ENCODE data around the gene RNF215. TPM values are rescaled to one million over a fixed set of nuclear protein-coding genes. Genes with fewer than 3 reads are reported as not detected.

The RNF215 gene
- total and polyA plus RNA-seq, 2 of the 13 experiments (the other 11 are each of a cell fraction or from before 2014, with no cell fraction given) = 5.3 to 6.1 TPM

- TF ChIP-seq LRRFIP1 (CRISPR knock-in tag; conservative IDR thresholded peaks at IDR 0.05) (no peak), TEAD2 (CRISPR knock-in tag; IDR thresholded peaks at IDR 0.05) (no peak), CSRNP1 (CRISPR knock-in tag; IDR thresholded peaks at IDR 0.05) (no peak)
These were observed 11.8 kb upstream of the RNF215 start (continued) for GRCh38 chr22:30398685-30399680.

- Histone ChIP-seq H2AFZ (ENCODE audit: low read length) (no peak overlapping the region), H3K4me2 (ENCODE audit: low read depth, low read length) (peak overlapping the region; percentile 94), H3K79me2 (ENCODE audit: insufficient read depth, low read length) (no peaks in the 10 kb centered on the region), H3K27me3 (ENCODE audit: control insufficient read depth in 1 of 2, insufficient read depth in 2 of 2, low read length in 2 of 2) (peaks cover 0 to 4% of the 10 kb centered on the region in 2 experiments; a peak in 1 of 5 replicates), H3K4me1 (ENCODE audit: insufficient read depth, low read length) (peaks cover 64% of the 10 kb centered on the region), H4K20me1 (ENCODE audit: insufficient read depth, low read length) (no peaks in the 10 kb centered on the region), H3K27ac (ENCODE audit: extremely low read length, insufficient read depth, low read length) (no peak overlapping the region), H3K9ac (ENCODE audit: insufficient read depth, low read depth, low read length) (peak overlapping the region; percentile 58), H3K9me3 (ENCODE audit: low read length) (no peaks in the 10 kb centered on the region), H3K4me3 (replicated peaks in 1 of 3; ENCODE audit: insufficient read depth in 1 of 3, low read depth in 2 of 3, low read length in 3 of 3) (peak overlapping the region; percentile 67 to 84 (median 74)), H3K36me3 (replicated peaks in 1 of 2; ENCODE audit: control insufficient read depth in 1 of 2, insufficient read depth in 2 of 2, low read length in 2 of 2) (no peaks in the 10 kb centered on the region)
- BruUV-seq (replicated peaks) = no TSS peak
- in situ Hi-C loops (cut with HindIII; ENCODE audit: extremely low pct_ligation_motif_present, low pct_unique_long_range_greater_than_20kb) = loop anchor here (25.0 kb wide), 1 partner anchor 286 kb away; no protein-coding TSS in a partner anchor
- FAIRE-seq = no peak
- ATAC-seq = peak; percentile 58
- CTCF ChIA-PET (ENCODE audit: low intra/inter-chr PET ratio, low total read pairs) = no interaction called here
- intact Hi-C loops (cut with micrococcal nuclease; ENCODE audit: unreplicated experiment) = no loop called here
- POLR2A ChIA-PET = interaction anchor here (1.7 to 10.2 kb wide), 4 partner anchors 8 to 26 kb away, joined by 6 to 164 read pairs (median 8); partner anchors contain the start of genes MTFP1 and RNF215
- no peak for DNase-seq (ENCODE audit: low spot score)
- 27% methylated on average over 2 of the region's 11 CpGs for WGBS (ENCODE audit: low lambda C conversion rate)
- TF ChIP-seq ZFP90 (CRISPR knock-in tag; IDR thresholded peaks at IDR 0.05; ENCODE audit: borderline replicate concordance) (no peak), ZNF296 (CRISPR knock-in tag; conservative IDR thresholded peaks at IDR 0.05) (peak; percentile 85; the same call in 1 of the 2 replicates), HOXA9 (CRISPR knock-in tag; IDR thresholded peaks at IDR 0.05; ENCODE audit: borderline replicate concordance) (no peak), HOXA3 (CRISPR knock-in tag; IDR thresholded peaks at IDR 0.05) (no peak), FOXP4 (CRISPR knock-in tag; IDR thresholded peaks at IDR 0.05) (no peak), SNAI1 (CRISPR knock-in tag; IDR thresholded peaks at IDR 0.05; ENCODE audit: borderline replicate concordance) (0 out of 2 replicates have a peak, but pooled peaks have one; percentile 43), NFKBIZ (CRISPR knock-in tag; IDR thresholded peaks at IDR 0.05) (no peak), POLR2A (IDR thresholded peaks at IDR 0.05; ENCODE audit: insufficient read depth in 1 of 2, low read depth in 2 of 2, low read length in 2 of 2) (peak in 1 of 2 experiments; percentile 38; a peak in 1 of 4 replicates)
These were observed 10.7 kb upstream of the RNF215 start for GRCh38 chr22:30397656-30398635.
